ENCODE data around the gene OLFM3. TPM values are rescaled to one million over a fixed set of nuclear protein-coding genes. Genes with fewer than 3 reads are reported as not detected.

The OLFM3 gene
- total RNA-seq, 1 donor from 2014 or later, result 0.49 TPM

DNA sequence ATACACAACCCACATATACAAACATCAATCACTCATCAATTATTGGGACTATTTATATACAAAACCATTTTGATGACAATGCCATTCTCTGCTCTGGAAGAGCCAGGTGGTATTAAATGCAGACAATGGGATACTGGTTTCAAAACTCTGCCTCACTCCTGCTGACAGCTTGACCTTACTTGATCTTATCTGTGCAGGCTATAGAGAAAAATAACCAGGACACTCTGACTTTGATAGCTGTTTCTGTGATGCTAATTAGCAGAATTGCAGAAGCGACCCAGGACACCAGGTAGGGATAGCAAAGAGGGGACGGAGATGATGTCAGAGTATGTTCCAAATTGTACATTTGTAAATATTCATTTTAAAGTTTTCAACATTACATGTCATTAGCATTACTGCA is 89.5 kb downstream of the OLFM3 start:
- Histone ChIP-seq H3K4me1 (no peaks in the 10 kb centered on the region), H3K27ac (no peak overlapping the region), H3K4me3 (no peak overlapping the region), H3K9me3 (no peaks in the 10 kb centered on the region), H3K27me3 (no peaks in the 10 kb centered on the region), H3K36me3 (no peaks in the 10 kb centered on the region)
- DNase-seq (ENCODE audit: extremely low spot score in 2 of 2), result no peak
- TF ChIP-seq POLR2AphosphoS5 (IDR thresholded peaks at IDR 0.05; ENCODE audit: insufficient read depth in 1 of 2, low read depth in 1 of 2) (no peak), POLR2A (IDR thresholded peaks at IDR 0.05) (no peak)
- TF ChIP-seq, protein P1, sequence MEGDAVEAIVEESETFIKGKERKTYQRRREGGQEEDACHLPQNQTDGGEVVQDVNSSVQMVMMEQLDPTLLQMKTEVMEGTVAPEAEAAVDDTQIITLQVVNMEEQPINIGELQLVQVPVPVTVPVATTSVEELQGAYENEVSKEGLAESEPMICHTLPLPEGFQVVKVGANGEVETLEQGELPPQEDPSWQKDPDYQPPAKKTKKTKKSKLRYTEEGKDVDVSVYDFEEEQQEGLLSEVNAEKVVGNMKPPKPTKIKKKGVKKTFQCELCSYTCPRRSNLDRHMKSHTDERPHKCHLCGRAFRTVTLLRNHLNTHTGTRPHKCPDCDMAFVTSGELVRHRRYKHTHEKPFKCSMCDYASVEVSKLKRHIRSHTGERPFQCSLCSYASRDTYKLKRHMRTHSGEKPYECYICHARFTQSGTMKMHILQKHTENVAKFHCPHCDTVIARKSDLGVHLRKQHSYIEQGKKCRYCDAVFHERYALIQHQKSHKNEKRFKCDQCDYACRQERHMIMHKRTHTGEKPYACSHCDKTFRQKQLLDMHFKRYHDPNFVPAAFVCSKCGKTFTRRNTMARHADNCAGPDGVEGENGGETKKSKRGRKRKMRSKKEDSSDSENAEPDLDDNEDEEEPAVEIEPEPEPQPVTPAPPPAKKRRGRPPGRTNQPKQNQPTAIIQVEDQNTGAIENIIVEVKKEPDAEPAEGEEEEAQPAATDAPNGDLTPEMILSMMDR (IDR thresholded peaks at IDR 0.05), result no peak
- intact Hi-C loops (cut with DNase I), result no loop called here

- TF ChIP-seq POLR2AphosphoS5 (IDR thresholded peaks at IDR 0.05; ENCODE audit: insufficient read depth in 1 of 2, low read depth in 1 of 2) (no peak), POLR2A (IDR thresholded peaks at IDR 0.05) (no peak)
- TF ChIP-seq, protein P1 (IDR thresholded peaks at IDR 0.05), result no peak
- no peak for DNase-seq (ENCODE audit: extremely low spot score in 2 of 2)
- Histone ChIP-seq H3K4me3 (no peak overlapping the region), H3K4me1 (no peaks in the 10 kb centered on the region), H3K27ac (no peak overlapping the region), H3K27me3 (no peaks in the 10 kb centered on the region), H3K9me3 (no peaks in the 10 kb centered on the region), H3K36me3 (no peaks in the 10 kb centered on the region)
- intact Hi-C loops (cut with DNase I), result no loop called here
Observed at GRCh38 chr1:101905283-101905835, 91.4 kb downstream of the OLFM3 start.

DNA sequence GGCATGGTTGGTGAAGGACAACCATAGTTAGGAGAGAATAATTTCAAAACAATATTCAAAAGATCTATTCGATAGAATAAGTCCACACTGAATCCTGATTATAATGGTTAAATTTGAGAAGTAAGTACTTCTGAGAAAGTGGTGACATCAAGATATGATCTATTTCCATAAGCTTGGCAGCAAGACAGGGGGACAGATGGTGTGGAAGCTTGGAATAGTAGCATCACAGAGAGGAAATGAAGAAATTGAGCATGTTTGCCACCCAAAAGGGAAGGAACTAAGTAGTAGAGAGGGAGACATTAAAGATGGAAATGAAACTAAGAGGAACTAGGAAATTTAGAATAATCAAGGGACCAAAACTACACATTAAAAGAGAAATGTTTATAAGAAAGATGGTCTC is 94.5 kb downstream of the OLFM3 start:
- Histone ChIP-seq H3K9me3 (no peaks in the 10 kb centered on the region), H3K4me3 (no peak overlapping the region), H3K27ac (no peak overlapping the region), H3K4me1 (no peaks in the 10 kb centered on the region), H3K27me3 (no peaks in the 10 kb centered on the region), H3K36me3 (no peaks in the 10 kb centered on the region)
- intact Hi-C loops (cut with DNase I), result no loop called here
- TF ChIP-seq, protein P1 (IDR thresholded peaks at IDR 0.05), result no peak
- TF ChIP-seq POLR2AphosphoS5 (IDR thresholded peaks at IDR 0.05; ENCODE audit: insufficient read depth in 1 of 2, low read depth in 1 of 2), result no peak
- TF ChIP-seq POLR2A (IDR thresholded peaks at IDR 0.05), result no peak
- DNase-seq (ENCODE audit: extremely low spot score in 2 of 2), result no peak

DNA sequence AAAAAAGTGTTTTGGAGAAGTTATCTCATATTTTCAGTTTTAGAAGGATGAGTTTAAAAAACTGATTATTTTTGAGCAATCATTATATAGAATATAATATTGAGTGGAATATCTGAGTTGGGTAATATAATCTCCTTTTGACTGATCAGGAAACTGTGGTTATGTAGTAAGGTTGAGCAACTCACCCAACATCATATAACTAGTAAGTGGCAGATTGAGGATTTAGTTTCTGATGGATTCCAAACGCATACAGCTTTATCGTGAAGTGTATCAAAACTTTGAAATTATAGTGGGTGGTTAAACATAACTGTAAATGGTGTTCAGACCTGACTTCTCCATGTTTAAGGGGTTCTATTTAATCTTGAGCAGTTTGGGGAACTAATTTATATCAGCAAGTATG is 98.6 kb downstream of the OLFM3 start:
- Histone ChIP-seq H3K9me3 (no peaks in the 10 kb centered on the region), H3K27me3 (no peaks in the 10 kb centered on the region), H3K36me3 (no peaks in the 10 kb centered on the region), H3K4me1 (no peaks in the 10 kb centered on the region), H3K4me3 (no peak overlapping the region), H3K27ac (no peak overlapping the region)
- TF ChIP-seq POLR2AphosphoS5 (IDR thresholded peaks at IDR 0.05; ENCODE audit: insufficient read depth in 1 of 2, low read depth in 1 of 2) (no peak), POLR2A (IDR thresholded peaks at IDR 0.05) (no peak)
- TF ChIP-seq, protein P1 (IDR thresholded peaks at IDR 0.05), result no peak
- no peak for DNase-seq (ENCODE audit: extremely low spot score in 2 of 2)
- intact Hi-C loops (cut with DNase I), result no loop called here

DNA sequence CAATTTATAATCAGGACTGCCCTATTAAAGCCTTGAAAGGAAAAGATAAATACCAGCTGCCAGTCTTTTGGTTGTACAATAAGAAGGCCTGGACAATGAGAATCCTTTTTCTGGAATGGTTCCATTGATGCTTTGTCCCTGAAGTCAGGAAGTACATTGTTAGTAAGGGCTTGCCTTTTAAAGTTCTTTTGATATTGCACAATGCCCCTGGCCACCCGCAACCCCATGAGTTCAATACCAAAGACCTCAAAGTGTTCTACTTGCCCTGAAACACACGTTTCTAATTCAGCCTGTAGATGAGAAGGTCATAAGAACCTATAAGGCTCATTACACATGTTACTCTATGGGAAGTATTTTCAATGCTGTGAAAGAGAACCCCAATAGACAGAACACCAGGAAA is 112.1 kb downstream of the OLFM3 start:
- TF ChIP-seq, protein P1 (IDR thresholded peaks at IDR 0.05), result no peak
- TF ChIP-seq POLR2A (IDR thresholded peaks at IDR 0.05), result no peak
- no peak for TF ChIP-seq POLR2AphosphoS5 (IDR thresholded peaks at IDR 0.05; ENCODE audit: insufficient read depth in 1 of 2, low read depth in 1 of 2)
- no peak for DNase-seq (ENCODE audit: extremely low spot score in 2 of 2)
- intact Hi-C loops (cut with DNase I), result no loop called here
- Histone ChIP-seq H3K4me3 (no peak overlapping the region), H3K36me3 (no peaks in the 10 kb centered on the region), H3K4me1 (no peaks in the 10 kb centered on the region), H3K9me3 (no peaks in the 10 kb centered on the region), H3K27me3 (no peaks in the 10 kb centered on the region), H3K27ac (no peak overlapping the region)
